Activated CD4-positive, alpha-beta T cell treated with anti-CD3 and anti-CD28 coated beads, Interleukin-2, amount 50 U/mL, for 24 hours (primary cell): ENCODE measurements around the gene NAA15.
"Not testable (repeated sequence)": the region's sequence is repeated elsewhere in the genome, so short reads cannot be mapped to it uniquely, and the experiment has no call there.

ENCODE experiments used
- DNase-seq, 2 donors: peaks; one replicate each; pipeline ENCODE4 v3.0.0-alpha.2; 2020; ENCODE audit warnings: low read depth in 1 of 2, low spot score in 1 of 2

Gene NAA15

GRCh38 chr4:139450586-139450985, 149.3 kb downstream of the NAA15 start:
- DNase-seq: no peak

- DNase-seq: no peak
Measured at GRCh38 chr4:139451997-139452396, 150.7 kb downstream of the NAA15 start.

- DNase-seq: peak in 1 of 2 donors; percentile 60
Measured at GRCh38 chr4:139453041-139453370, 151.7 kb downstream of the NAA15 start.

GRCh38 chr4:139453371-139454110, 152.2 kb downstream of the NAA15 start:
- DNase-seq: peak; percentile 94 to 96

- DNase-seq: no peak
Measured at GRCh38 chr4:139454111-139455045, 153.1 kb downstream of the NAA15 start, which contains the start of gene RAB33B. TSS of gene RAB33B (plus strand) at chr4:139454121. CDS start at chr4:139454196, 75 bp downstream.

GRCh38 chr4:139455126-139455538, 153.8 kb downstream of the NAA15 start:
- DNase-seq: no peak

GRCh38 chr4:139457318-139457717, 156.0 kb downstream of the NAA15 start:
- DNase-seq: no peak

- DNase-seq: no peak
Measured at GRCh38 chr4:139458543-139458942, 157.2 kb downstream of the NAA15 start.

GRCh38 chr4:139458999-139459398, 157.7 kb downstream of the NAA15 start:
- no peak for DNase-seq

- DNase-seq: no peak
Measured at GRCh38 chr4:139460565-139460964, 159.3 kb downstream of the NAA15 start.

GRCh38 chr4:139461022-139461628, 159.8 kb downstream of the NAA15 start:
- no peak for DNase-seq

- not testable (repeated sequence) for DNase-seq
Measured at GRCh38 chr4:139464512-139464911, 163.2 kb downstream of the NAA15 start.

GRCh38 chr4:139465922-139466321, 164.6 kb downstream of the NAA15 start:
- DNase-seq: no peak

GRCh38 chr4:139468756-139469155, 167.5 kb downstream of the NAA15 start:
- DNase-seq: not testable (repeated sequence)

- no peak for DNase-seq
Measured at GRCh38 chr4:139469216-139469615, 167.9 kb downstream of the NAA15 start.
